OCI-LY7 (cell line): ENCODE results near the gene CA5B.

ENCODE experiments used
- CTCF ChIP-seq: fragments of 200-600 bp; sonication (generic); conservative IDR thresholded peaks from 2 replicates; pipeline ENCODE4 v1.5.1; 2014; ENCODE audit warnings: mild to moderate bottlenecking, antibody characterized with exemption, low read length, moderate library complexity, mixed read lengths
- EZH2phosphoT487 ChIP-seq: fragments of 200-600 bp; sonication (generic); IDR thresholded peaks from 2 replicates; pipeline ENCODE4 v1.6.1; 2018; ENCODE audit warnings: low read depth, borderline replicate concordance, mild to moderate bottlenecking, mixed run types, antibody characterized with exemption, low read length, moderate library complexity, mixed read lengths

DNA sequence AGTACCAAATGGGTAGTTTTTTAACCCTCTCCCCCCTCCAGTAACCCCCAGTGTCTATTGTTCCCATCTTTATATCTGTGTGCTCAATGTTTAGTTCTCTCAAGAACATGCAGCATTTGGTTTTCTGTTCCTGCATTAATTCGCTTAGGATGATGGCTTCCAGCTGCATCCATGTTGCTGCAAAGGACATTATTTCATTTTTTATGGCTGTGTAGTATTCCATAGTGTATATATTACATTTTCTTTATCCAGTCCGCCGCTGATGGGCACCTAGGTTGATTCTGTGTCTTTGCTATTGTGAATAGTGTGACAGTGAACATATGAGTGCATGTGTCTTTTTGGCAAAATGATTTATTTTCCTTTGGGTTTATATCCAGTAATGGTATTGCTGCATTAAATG is 41.6 kb upstream of the CA5B start:
- no peak for TF ChIP-seq CTCF
- TF ChIP-seq EZH2phosphoT487: no peak
